GM21390 (cell line): ENCODE measurements around the gene SLC9A3.
"Not testable (repeated sequence)": the region's sequence is repeated elsewhere in the genome, so short reads cannot be mapped to it uniquely, and the experiment has no call there.

Experiments used
- ATAC-seq: cut with Tn5 transposase; IDR thresholded peaks from one replicate; pipeline ENCODE4 v1.9.1; 2021; ENCODE audit not compliant: unreplicated experiment

SLC9A3 gene

GRCh38 chr5:477247-477646 is 47.0 kb downstream of the SLC9A3 start:
- no peak for ATAC-seq

- no peak for ATAC-seq
Observed at GRCh38 chr5:476814-477175, 47.5 kb downstream of the SLC9A3 start.

GRCh38 chr5:476102-476813 is 48.0 kb downstream of the SLC9A3 start:
- ATAC-seq, result no peak

- no peak for ATAC-seq
Observed at GRCh38 chr5:475704-476101, 48.5 kb downstream of the SLC9A3 start.

GRCh38 chr5:474840-475661 is 49.2 kb downstream of the SLC9A3 start:
- ATAC-seq, result no peak

- ATAC-seq, result not testable (repeated sequence)
Observed at GRCh38 chr5:474232-474839, 49.9 kb downstream of the SLC9A3 start.

- peak; percentile 25 for ATAC-seq
Observed at GRCh38 chr5:473551-474192, 50.6 kb downstream of the SLC9A3 start.

GRCh38 chr5:472656-473550 is 51.3 kb downstream of the SLC9A3 start:
- peak; percentile 61 for ATAC-seq

- ATAC-seq, result peak; percentile 17
Observed at GRCh38 chr5:472076-472655, 52.1 kb downstream of the SLC9A3 start.

GRCh38 chr5:471750-472058 is 52.5 kb downstream of the SLC9A3 start:
- no peak for ATAC-seq

GRCh38 chr5:470961-471749 is 53.1 kb downstream of the SLC9A3 start:
- ATAC-seq, result no peak

GRCh38 chr5:469752-470483 is 54.3 kb downstream of the SLC9A3 start:
- ATAC-seq, result no peak

- ATAC-seq, result no peak
Observed at GRCh38 chr5:468401-468800, 55.8 kb downstream of the SLC9A3 start.

- ATAC-seq, result no peak
Observed at GRCh38 chr5:466661-467310, 57.5 kb downstream of the SLC9A3 start.

GRCh38 chr5:465591-466403 is 58.5 kb downstream of the SLC9A3 start:
- no peak for ATAC-seq

GRCh38 chr5:464843-465590 is 59.2 kb downstream of the SLC9A3 start:
- ATAC-seq, result no peak

GRCh38 chr5:464446-464842 is 59.8 kb downstream of the SLC9A3 start:
- no peak for ATAC-seq
